K562 (cell line): ENCODE results near the gene IMMP2L. TPM values are rescaled to one million over a fixed set of nuclear protein-coding genes. Genes with fewer than 3 reads are reported as not detected.

ENCODE experiments used
- ATAC-seq: fragments of 200-7000 bp; cut with Tn5 transposase; 3 replicates; pipeline ENCODE4 v1.9.1; 2020; ENCODE audit warnings: moderate library complexity
- BruUV-seq: library from RNA; stranded (reverse); fragments of 400-500 nt; replicated peaks from 2 replicates; lab custom pipeline; 2021; lab: Mats Ljungman, UMichigan
- CTCF ChIA-PET: fragments of 300-600 bp; formaldehyde crosslinking; extraction: SDS; loops from one replicate; lab custom pipeline; 2021; ENCODE audit warnings: low intra/inter-chr PET ratio; lab: Yijun Ruan, JAX
- POLR2A ChIA-PET: fragments of 300-600, 350-650 bp; sonication (Branson Sonifier 250); formaldehyde crosslinking; extraction: SDS; loops from one replicate; lab custom pipeline; 2021; ENCODE audit warnings: antibody characterized with exemption, inconsistent platforms; lab: Yijun Ruan, JAX
- DNase-seq, 4 experiments: peaks; one replicate each; pipeline versions ENCODE4 v3.0.0 to v3.0.0-alpha.2; 2011 to 2018; ENCODE audit warnings: low spot score in 3 of 4, mixed read lengths in 3 of 4; ENCODE audit errors: extremely low read depth in 1 of 4
- FAIRE-seq: peaks from 2 replicates; lab custom pipeline; 2011; peaks lifted over from hg19 to GRCh38; lab: Jason Lieb, UNC
- H2AFZ ChIP-seq: 2 replicates; pipeline ENCODE4 v1.6.0; 2011; ENCODE audit warnings: low read depth, low read length, control low read depth, inconsistent platforms
- H3K27ac ChIP-seq: fragments of 200-600 bp; 3 replicates; pipeline ENCODE4 v1.8.0; 2011; ENCODE audit warnings: low read depth, mild to moderate bottlenecking, control low read depth, inconsistent platforms, low read length, moderate library complexity, mixed read lengths; ENCODE audit errors: extremely low read depth
- H3K27me3 ChIP-seq, 2 experiments: fragments of 300-600 bp in 1 of 2; 2 replicates in 1 of 2; 3 replicates in 1 of 2; pipeline versions ENCODE4 v1.6.0 to v1.8.0; 2011; ENCODE audit warnings: inconsistent platforms in 2 of 2, low read length in 2 of 2, mild to moderate bottlenecking in 1 of 2, mixed read lengths in 1 of 2, moderate library complexity in 1 of 2; ENCODE audit not compliant: control insufficient read depth in 2 of 2, insufficient read depth in 2 of 2
- H3K36me3 ChIP-seq: fragments of 300-600 bp; 3 replicates; pipeline ENCODE4 v1.8.0; 2011; ENCODE audit warnings: mild to moderate bottlenecking, low read length, inconsistent platforms; ENCODE audit not compliant: control insufficient read depth, insufficient read depth
- H3K4me1 ChIP-seq, 2 experiments: fragments of 200-600 bp in 1 of 2; replicated peaks in 1 of 2; 2 replicates in 1 of 2; 3 replicates in 1 of 2; pipeline versions ENCODE4 v1.5.1 to v1.8.0; 2011; ENCODE audit warnings: inconsistent platforms in 2 of 2, low read length in 2 of 2, mild to moderate bottlenecking in 1 of 2, mixed read lengths in 1 of 2, moderate library complexity in 1 of 2; ENCODE audit not compliant: control insufficient read depth in 2 of 2, insufficient read depth in 2 of 2
- H3K4me2 ChIP-seq: 2 replicates; pipeline ENCODE4 v1.6.1; 2011; ENCODE audit warnings: low read length, control low read depth, inconsistent platforms, mixed read lengths; ENCODE audit not compliant: insufficient read depth
- H3K4me3 ChIP-seq: fragments of 200-600 bp; sonication (generic), shearing (Covaris generic); 2 replicates; pipeline ENCODE4 v1.5.1; 2016; ENCODE audit warnings: control low read depth, inconsistent platforms
- H3K79me2 ChIP-seq: fragments of 200-600 bp; 3 replicates; pipeline ENCODE4 v1.8.0; 2011; ENCODE audit warnings: low read length, inconsistent platforms; ENCODE audit not compliant: control insufficient read depth, insufficient read depth
- H3K9ac ChIP-seq, 2 experiments: 2 replicates each; pipeline versions ENCODE4 v1.6.0 to v1.6.1; 2011; ENCODE audit warnings: low read depth in 2 of 2, low read length in 2 of 2, control low read depth in 1 of 2, inconsistent platforms in 1 of 2, mild to moderate bottlenecking in 1 of 2, mixed read lengths in 1 of 2; ENCODE audit not compliant: insufficient read depth in 1 of 2
- H3K9me1 ChIP-seq: one replicate; pipeline ENCODE4 v1.6.0; 2011; ENCODE audit warnings: inconsistent platforms, mild to moderate bottlenecking, low read length, moderate library complexity; ENCODE audit not compliant: control insufficient read depth, insufficient read depth
- H3K9me3 ChIP-seq: replicated peaks from 2 replicates; pipeline ENCODE4 v1.5.1; 2011; ENCODE audit warnings: low read depth, low read length, inconsistent platforms; ENCODE audit not compliant: control insufficient read depth, insufficient read depth
- H4K20me1 ChIP-seq: replicated peaks from 2 replicates; pipeline ENCODE4 v1.6.1; 2011; ENCODE audit warnings: low read length, inconsistent platforms, mixed read lengths; ENCODE audit not compliant: control insufficient read depth, insufficient read depth
- CHD2 ChIP-seq: IDR thresholded peaks from 2 replicates; pipeline ENCODE4 v1.6.1; 2011; ENCODE audit warnings: low read depth, low read length
- FOXM1 ChIP-seq, 2 experiments: fragments of 450-650 bp in 1 of 2; sonication (generic) in 1 of 2; formaldehyde crosslinking in 1 of 2; IDR thresholded peaks; 2 replicates each; pipeline versions ENCODE4 v1.6.1 to v1.9.0; 2017 to 2022; ENCODE audit warnings: low read depth in 2 of 2, mild to moderate bottlenecking in 2 of 2, missing genetic modification reagents in 1 of 2, moderate library complexity in 1 of 2
- HDGF ChIP-seq: fragments of 450-650 bp; IDR thresholded peaks from 2 replicates; pipeline ENCODE4 v1.6.1; 2016
- TAF1 ChIP-seq: IDR thresholded peaks from 2 replicates; pipeline ENCODE4 v1.6.1; 2011; ENCODE audit warnings: mild to moderate bottlenecking, low read length, moderate library complexity; ENCODE audit not compliant: insufficient read depth, control insufficient read depth, severe bottlenecking; ENCODE audit errors: extremely low read depth
- TAL1 ChIP-seq: fragments of 450-650 bp; IDR thresholded peaks from 2 replicates; pipeline ENCODE4 v1.6.1; 2016; ENCODE audit warnings: mild to moderate bottlenecking
- ZNF121 ChIP-seq: sonication (generic); formaldehyde crosslinking; conservative IDR thresholded peaks from 2 replicates; pipeline ENCODE4 v1.8.0; 2022; ENCODE audit warnings: missing genetic modification reagents
- ZSCAN29 ChIP-seq: fragments of 450-650 bp; IDR thresholded peaks from 2 replicates; pipeline ENCODE4 v1.6.1; 2017
- WGBS: fragments of 100-300 bp; shearing (Covaris generic); methylation state at CpG from one replicate; pipeline ENCODE4 v1.1.6; 2016; ENCODE audit warnings: low coverage, mixed read lengths; ENCODE audit not compliant: insufficient coverage; ENCODE audit errors: missing lambda C conversion rate; 5-methylcytosine and 5-hydroxymethylcytosine counted together
- in situ Hi-C: fragments of 300-500 bp; cut with MboI; formaldehyde crosslinking; loops from 4 replicates; pipeline ENCODE4 v1.15.0; 2018; ENCODE audit warnings: inconsistent platforms, mixed read lengths
- intact Hi-C: fragments of 100-400 bp; cut with micrococcal nuclease; formaldehyde crosslinking; loops from 2 replicates; pipeline ENCODE4 v1.14.2; 2022
- polyA plus RNA-seq, 8 experiments: library from polyadenylated mRNA; depleted of rRNA in 4 of 8; stranded (reverse) in 5 of 8; unstranded in 3 of 8; fragments of >200 nt; fragmentation: Nextera tagmentation in 2 of 8; fragmentation: Illumina TruSeq in 1 of 8; extraction: Ambion mirVana in 2 of 8; extraction: Trizol in 1 of 8; gene quantifications; 2 replicates each; pipeline versions ENCODE4 v1.2.1 to v1.2.3, GENCODE V29; 2011 to 2014; ENCODE audit warnings: inconsistent platforms in 1 of 8, missing spikeins in 1 of 8
- total RNA-seq, 7 experiments: library from RNA; depleted of rRNA in 6 of 7; stranded (reverse); fragments of >200 nt in 6 of 7; fragmentation: Illumina TruSeq in 2 of 7; extraction: Trizol in 2 of 7; gene quantifications; 2 replicates each; pipeline versions ENCODE4 v1.2.1 to v1.2.3, GENCODE V29; 2011 to 2021; ENCODE audit warnings: low replicate concordance in 1 of 7
- TF ChIP-seq, protein P1 (sequence below): fragments of 450-650 bp; IDR thresholded peaks from 2 replicates; pipeline ENCODE4 v1.6.1; 2016; ENCODE audit warnings: mild to moderate bottlenecking

The IMMP2L gene
- total and polyA plus RNA-seq, 9 of the 15 experiments (the other 6 are each of a cell fraction or from before 2014, with no cell fraction given) = 29.7 to 116 (median 53.0) TPM

DNA sequence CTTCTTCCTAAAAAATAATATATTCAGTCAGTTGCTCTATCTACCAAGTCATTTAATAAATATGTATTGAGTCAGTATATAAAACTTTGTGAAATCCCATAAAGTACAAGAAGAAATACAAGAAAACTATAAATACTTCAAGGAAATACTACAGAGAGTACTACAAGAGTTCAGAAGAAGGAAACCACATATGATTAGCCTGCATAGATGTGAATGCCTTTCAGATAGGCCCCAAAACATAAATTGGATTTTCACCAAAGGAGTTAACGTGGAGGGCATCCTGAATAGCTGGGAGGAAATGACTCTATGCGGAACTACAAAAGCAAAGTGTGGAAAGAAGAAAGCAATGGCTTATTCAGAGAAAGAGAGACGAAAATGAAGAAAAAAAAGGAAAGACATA, 351.3 kb downstream of the IMMP2L start:
- DNase-seq (no peak), ATAC-seq (no peak), FAIRE-seq (no peak)
- in situ Hi-C loops (no loop called here), intact Hi-C loops (no loop called here)
- 82% methylated on average over 3 of the region's 3 CpGs for WGBS
- ChIA-PET POLR2A (no interaction called here), CTCF (no interaction called here)
- TF ChIP-seq TAL1 (no peak), ZNF121 (CRISPR knock-in tag) (no peak), ZSCAN29 (no peak), CHD2 (no peak), FOXM1 (IDR thresholded peaks at IDR 0.05; ENCODE audit: low read depth) (no peak), FOXM1 (CRISPR knock-in tag; IDR thresholded peaks at IDR 0.05; ENCODE audit: low read depth) (no peak), TAF1 (no peak), HDGF (no peak)
- TF ChIP-seq, protein P1, sequence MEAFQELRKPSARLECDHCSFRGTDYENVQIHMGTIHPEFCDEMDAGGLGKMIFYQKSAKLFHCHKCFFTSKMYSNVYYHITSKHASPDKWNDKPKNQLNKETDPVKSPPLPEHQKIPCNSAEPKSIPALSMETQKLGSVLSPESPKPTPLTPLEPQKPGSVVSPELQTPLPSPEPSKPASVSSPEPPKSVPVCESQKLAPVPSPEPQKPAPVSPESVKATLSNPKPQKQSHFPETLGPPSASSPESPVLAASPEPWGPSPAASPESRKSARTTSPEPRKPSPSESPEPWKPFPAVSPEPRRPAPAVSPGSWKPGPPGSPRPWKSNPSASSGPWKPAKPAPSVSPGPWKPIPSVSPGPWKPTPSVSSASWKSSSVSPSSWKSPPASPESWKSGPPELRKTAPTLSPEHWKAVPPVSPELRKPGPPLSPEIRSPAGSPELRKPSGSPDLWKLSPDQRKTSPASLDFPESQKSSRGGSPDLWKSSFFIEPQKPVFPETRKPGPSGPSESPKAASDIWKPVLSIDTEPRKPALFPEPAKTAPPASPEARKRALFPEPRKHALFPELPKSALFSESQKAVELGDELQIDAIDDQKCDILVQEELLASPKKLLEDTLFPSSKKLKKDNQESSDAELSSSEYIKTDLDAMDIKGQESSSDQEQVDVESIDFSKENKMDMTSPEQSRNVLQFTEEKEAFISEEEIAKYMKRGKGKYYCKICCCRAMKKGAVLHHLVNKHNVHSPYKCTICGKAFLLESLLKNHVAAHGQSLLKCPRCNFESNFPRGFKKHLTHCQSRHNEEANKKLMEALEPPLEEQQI = no peak
- Histone ChIP-seq H3K4me3 (no peak overlapping the region), H3K9me3 (no peaks in the 10 kb centered on the region), H3K36me3 (peaks cover 3% of the 10 kb centered on the region; the same call in 1 of the 3 replicates), H3K27ac (no peak overlapping the region), H4K20me1 (no peaks in the 10 kb centered on the region), H3K79me2 (no peaks in the 10 kb centered on the region), H3K9me1 (no peaks in the 10 kb centered on the region), H3K4me1 (peaks cover 0 to 6% of the 10 kb centered on the region in 2 experiments; a peak in 1 of 5 replicates), H2AFZ (no peak overlapping the region), H3K27me3 (no peaks in the 10 kb centered on the region), H3K4me2 (no peak overlapping the region), H3K9ac (no peak overlapping the region)
- BruUV-seq = no TSS peak
